ENCODE data around the gene WDR45.

Gene WDR45

DNA sequence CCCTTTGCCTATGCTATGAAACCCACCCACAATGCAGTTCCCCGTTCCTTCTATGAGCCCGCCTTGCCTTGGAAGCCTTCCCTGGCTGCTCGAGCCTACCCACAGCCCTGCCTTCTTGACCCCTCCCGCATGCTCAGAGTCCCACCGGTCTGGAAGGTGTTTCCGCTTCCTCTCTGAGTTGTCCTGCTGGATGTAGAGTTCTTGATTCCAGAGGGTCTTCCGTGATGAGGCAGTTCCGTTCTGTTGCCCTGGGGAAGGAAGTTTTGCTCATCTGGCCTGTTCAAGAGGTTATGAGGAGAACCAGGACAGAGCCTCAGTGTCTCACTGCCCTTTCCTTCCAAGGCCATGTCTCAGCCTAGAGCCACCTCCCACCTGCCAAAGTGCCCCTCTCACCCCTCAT, 36.4 kb upstream of the WDR45 start:
- H3K4me3 ChIP-seq (replicated peaks in 1 of 2; ENCODE audit: low read depth in 2 of 2, low read length in 2 of 2): no peak overlapping the region
- TF ChIP-seq, protein P1, sequence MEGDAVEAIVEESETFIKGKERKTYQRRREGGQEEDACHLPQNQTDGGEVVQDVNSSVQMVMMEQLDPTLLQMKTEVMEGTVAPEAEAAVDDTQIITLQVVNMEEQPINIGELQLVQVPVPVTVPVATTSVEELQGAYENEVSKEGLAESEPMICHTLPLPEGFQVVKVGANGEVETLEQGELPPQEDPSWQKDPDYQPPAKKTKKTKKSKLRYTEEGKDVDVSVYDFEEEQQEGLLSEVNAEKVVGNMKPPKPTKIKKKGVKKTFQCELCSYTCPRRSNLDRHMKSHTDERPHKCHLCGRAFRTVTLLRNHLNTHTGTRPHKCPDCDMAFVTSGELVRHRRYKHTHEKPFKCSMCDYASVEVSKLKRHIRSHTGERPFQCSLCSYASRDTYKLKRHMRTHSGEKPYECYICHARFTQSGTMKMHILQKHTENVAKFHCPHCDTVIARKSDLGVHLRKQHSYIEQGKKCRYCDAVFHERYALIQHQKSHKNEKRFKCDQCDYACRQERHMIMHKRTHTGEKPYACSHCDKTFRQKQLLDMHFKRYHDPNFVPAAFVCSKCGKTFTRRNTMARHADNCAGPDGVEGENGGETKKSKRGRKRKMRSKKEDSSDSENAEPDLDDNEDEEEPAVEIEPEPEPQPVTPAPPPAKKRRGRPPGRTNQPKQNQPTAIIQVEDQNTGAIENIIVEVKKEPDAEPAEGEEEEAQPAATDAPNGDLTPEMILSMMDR (IDR thresholded peaks at IDR 0.05; ENCODE audit: low read depth, low read length): no peak
- DNase-seq (ENCODE audit: low read depth in 2 of 2): no peak

DNA sequence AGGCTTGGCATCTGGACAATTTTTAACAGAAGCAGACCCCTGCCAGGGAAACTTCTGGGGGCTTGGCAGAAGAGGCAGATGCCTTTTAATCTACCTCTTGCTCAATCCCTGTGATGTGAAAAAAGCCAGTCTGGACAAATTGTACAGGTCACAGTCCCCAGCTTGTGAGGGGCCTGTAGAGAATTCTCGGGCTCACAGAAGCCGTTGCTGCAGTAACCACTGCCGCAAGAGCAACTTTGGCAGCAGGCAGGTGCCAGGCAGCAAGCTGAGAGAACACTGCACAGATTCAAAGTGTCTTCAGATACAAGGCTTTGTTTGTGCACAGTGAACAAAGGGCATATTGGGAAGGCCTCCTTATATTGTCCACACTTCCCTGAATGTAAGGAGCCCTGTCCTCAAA, 32.1 kb upstream of the WDR45 start:
- TF ChIP-seq, protein P1 (IDR thresholded peaks at IDR 0.05; ENCODE audit: low read depth, low read length): no peak
- no peak overlapping the region for H3K4me3 ChIP-seq (replicated peaks in 1 of 2; ENCODE audit: low read depth in 2 of 2, low read length in 2 of 2)
- DNase-seq (ENCODE audit: low read depth in 2 of 2): no peak

DNA sequence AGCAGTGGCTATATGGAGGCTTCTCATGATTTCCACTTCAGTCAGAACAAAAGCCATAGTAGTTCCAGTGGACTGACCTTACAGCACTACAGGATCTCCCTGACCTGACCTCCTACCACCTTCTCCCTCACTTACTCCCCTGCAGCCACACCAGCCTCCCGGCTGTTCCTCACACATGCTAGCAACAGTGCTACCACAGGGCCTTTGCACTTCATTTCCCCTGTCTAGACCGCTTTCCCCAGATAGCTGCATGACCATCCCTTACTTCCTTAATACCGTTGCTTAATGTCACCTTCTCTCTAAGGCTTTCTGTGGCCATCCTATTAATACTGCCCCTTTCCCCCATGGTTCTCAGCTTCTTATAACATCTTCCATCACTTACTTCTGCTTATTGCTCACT, 30.7 kb upstream of the WDR45 start:
- TF ChIP-seq, protein P1 (IDR thresholded peaks at IDR 0.05; ENCODE audit: low read depth, low read length): no peak
- DNase-seq (ENCODE audit: low read depth in 2 of 2): no peak
- no peak overlapping the region for H3K4me3 ChIP-seq (replicated peaks in 1 of 2; ENCODE audit: low read depth in 2 of 2, low read length in 2 of 2)

DNA sequence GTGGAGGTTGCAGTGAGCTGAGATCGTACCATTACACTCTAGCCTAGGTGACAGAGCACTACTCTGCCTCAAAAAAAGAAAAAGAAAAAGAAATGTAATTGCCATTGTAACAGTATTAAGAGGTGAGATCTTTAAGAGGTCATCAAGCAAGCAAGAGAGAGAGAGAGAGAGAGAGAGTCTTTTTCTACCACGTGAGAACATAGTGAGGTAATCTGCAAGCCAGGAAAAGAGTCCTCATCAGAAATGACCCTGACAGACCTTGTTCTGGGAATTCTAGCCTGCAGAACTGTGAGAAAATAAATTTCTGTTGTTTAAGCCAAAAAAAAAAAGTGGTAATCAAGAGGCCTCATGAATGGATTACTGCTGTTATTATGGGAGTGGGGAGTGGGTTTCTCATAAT, 29.0 kb upstream of the WDR45 start:
- TF ChIP-seq, protein P1 (IDR thresholded peaks at IDR 0.05; ENCODE audit: low read depth, low read length): no peak
- no peak for DNase-seq (ENCODE audit: low read depth in 2 of 2)
- H3K4me3 ChIP-seq (replicated peaks in 1 of 2; ENCODE audit: low read depth in 2 of 2, low read length in 2 of 2): no peak overlapping the region

DNA sequence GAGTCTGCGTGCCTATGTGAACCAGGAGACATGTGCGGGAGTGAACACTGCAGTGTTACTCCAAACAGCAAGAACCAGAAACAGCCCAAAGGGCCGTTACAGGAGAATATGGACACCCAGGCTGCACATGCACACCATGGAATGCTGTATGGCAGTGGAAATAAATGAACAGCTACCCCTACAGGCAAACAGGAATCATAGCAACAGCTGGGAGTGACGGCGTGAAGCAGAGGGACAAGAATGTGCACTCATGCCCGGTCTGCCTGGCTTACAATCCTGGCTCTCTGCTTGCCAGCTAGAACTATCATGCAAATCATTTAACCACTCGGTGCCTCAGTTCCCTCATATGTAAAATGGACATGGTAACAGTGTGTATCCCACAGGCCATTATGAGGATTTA, 27.2 kb upstream of the WDR45 start:
- H3K4me3 ChIP-seq (replicated peaks in 1 of 2; ENCODE audit: low read depth in 2 of 2, low read length in 2 of 2): no peak overlapping the region
- TF ChIP-seq, protein P1 (IDR thresholded peaks at IDR 0.05; ENCODE audit: low read depth, low read length): peak; percentile 55
- peak; percentile 62 to 69 for DNase-seq (ENCODE audit: low read depth in 2 of 2)

DNA sequence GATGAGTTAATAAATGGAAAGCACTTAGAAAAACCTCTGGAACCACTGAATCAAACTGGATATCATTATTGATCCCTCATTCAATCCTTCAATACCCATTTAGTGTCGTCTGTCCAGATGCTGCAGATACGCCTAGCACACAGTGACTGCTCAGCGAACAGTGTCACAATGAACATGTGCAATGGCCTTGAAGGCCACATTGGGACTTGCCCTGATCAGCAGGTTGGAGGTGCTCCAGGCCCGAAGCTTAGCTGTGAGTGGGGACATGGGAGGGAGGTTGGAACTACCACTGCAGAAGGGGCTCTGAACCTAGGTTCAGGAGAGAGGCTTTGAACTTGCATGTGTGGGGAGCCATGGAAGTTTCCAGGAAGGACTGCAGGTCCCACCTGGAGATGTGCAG, 26.6 kb upstream of the WDR45 start:
- TF ChIP-seq, protein P1 (IDR thresholded peaks at IDR 0.05; ENCODE audit: low read depth, low read length): no peak
- no peak for DNase-seq (ENCODE audit: low read depth in 2 of 2)
- no peak overlapping the region for H3K4me3 ChIP-seq (replicated peaks in 1 of 2; ENCODE audit: low read depth in 2 of 2, low read length in 2 of 2)

DNA sequence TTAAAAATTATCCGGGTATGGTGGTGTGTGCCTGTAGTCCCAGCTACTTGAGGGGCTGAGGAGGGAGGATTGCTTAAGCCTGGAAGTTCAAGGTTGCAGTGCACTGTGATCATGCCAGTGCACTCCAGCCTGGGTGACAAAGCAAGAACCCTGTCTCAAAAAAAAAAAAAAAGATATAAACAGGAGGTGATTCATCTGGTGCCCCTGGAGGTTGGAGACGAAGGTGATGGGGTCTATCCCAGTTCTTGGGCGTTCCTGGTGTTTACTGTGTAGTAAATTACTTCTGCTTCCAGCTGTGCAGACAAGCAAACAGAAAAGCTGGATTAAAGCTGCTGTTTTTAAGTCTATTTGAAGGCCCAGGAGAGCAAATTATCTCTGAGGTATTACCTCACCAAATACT, 23.9 kb upstream of the WDR45 start:
- DNase-seq (ENCODE audit: low read depth in 2 of 2): peak in 1 of 2 donors; percentile 5
- no peak overlapping the region for H3K4me3 ChIP-seq (replicated peaks in 1 of 2; ENCODE audit: low read depth in 2 of 2, low read length in 2 of 2)
- TF ChIP-seq, protein P1 (IDR thresholded peaks at IDR 0.05; ENCODE audit: low read depth, low read length): no peak
